Heart left ventricle (tissue), 16 donors: ENCODE measurements around the gene PRSS1. TPM values are rescaled to one million over a fixed set of nuclear protein-coding genes. Genes with fewer than 3 reads are reported as not detected.
"Not testable (repeated sequence)": the region's sequence is repeated elsewhere in the genome, so short reads cannot be mapped to it uniquely, and the experiment has no call there.

Experiments
- ATAC-seq, 4 donors: fragments of 200-7000 bp; cut with Tn5 transposase; one replicate each; pipeline ENCODE4 v1.9.1; 2020 to 2022; ENCODE audit warnings: moderate library complexity in 4 of 4, mild to moderate bottlenecking in 3 of 4, moderate number of reproducible peaks in 1 of 4
- DNase-seq, 5 donors: peaks; one replicate each; pipeline ENCODE4 v3.0.0-alpha.2; 2020
- H3K27ac ChIP-seq, 12 donors: fragments of 200-600 bp; sonication (generic) in 4 of 12; one replicate each; pipeline versions ENCODE4 v1.5.0 to v1.8.0; 2016 to 2022; ENCODE audit warnings: mild to moderate bottlenecking in 2 of 12
- H3K27me3 ChIP-seq, 9 donors: fragments of 200-600 bp; sonication (generic) in 2 of 9; one replicate each; pipeline versions ENCODE4 v1.5.1 to v1.8.0; 2016 to 2022; ENCODE audit warnings: mild to moderate bottlenecking in 3 of 9
- H3K36me3 ChIP-seq, 9 donors: fragments of 200-600 bp; sonication (generic) in 2 of 9; one replicate each; pipeline versions ENCODE4 v1.5.0 to v1.8.0; 2018 to 2022; ENCODE audit warnings: mild to moderate bottlenecking in 2 of 9
- H3K4me1 ChIP-seq, 12 donors: fragments of 200-600 bp; sonication (generic) in 4 of 12; one replicate each; pipeline versions ENCODE4 v1.5.0 to v1.8.0; 2016 to 2022; ENCODE audit warnings: mild to moderate bottlenecking in 3 of 12
- H3K4me3 ChIP-seq, 12 donors: fragments of 200-600 bp; sonication (generic) in 4 of 12; one replicate each; pipeline versions ENCODE4 v1.5.0 to v1.8.0; 2017 to 2022; ENCODE audit warnings: mild to moderate bottlenecking in 9 of 12, moderate library complexity in 4 of 12
- H3K9me3 ChIP-seq, 12 donors: fragments of 200-600 bp; sonication (generic) in 4 of 12; one replicate each; pipeline versions ENCODE4 v1.5.0 to v1.8.0; 2016 to 2022; ENCODE audit warnings: mild to moderate bottlenecking in 1 of 12
- POLR2A ChIP-seq, 2 donors: fragments of 450-650 bp; IDR thresholded peaks; one replicate each; pipeline ENCODE4 v1.6.1; 2017; ENCODE audit warnings: antibody characterized with exemption in 2 of 2, mild to moderate bottlenecking in 2 of 2, moderate library complexity in 2 of 2
- WGBS, 4 donors: extraction: QIAGEN DNeasy Blood & Tissue Kit in 2 of 4; methylation state at CpG; one replicate each; pipeline versions ENCODE4 v1.1.5 to v1.1.7; 2013 to 2018; 5-methylcytosine and 5-hydroxymethylcytosine counted together
- intact Hi-C, 10 donors: fragments of 100-400 bp; cut with DNase I; formaldehyde crosslinking; loops; one replicate each; pipeline versions ENCODE4 v1.11.1 to v1.14.2; 2022
- long read RNA-seq, 3 donors: library from polyadenylated mRNA; unstranded; transcript quantifications; one replicate each; pipeline ENCODE4 v2.0.0, GENCODE V29; 2020 to 2021
- polyA plus RNA-seq, 2 donors: library from polyadenylated mRNA; stranded (reverse); fragments of 200-250 nt; gene quantifications; one replicate each; pipeline ENCODE4 v1.2.3, GENCODE V29; 2013
- total RNA-seq, 9 donors: library from RNA; depleted of rRNA in 2 of 9; stranded (reverse); fragments of >200 nt in 2 of 9; fragmentation: NEBNext Ultra II Directional in 3 of 9; extraction: Animal tissue kit (Norgen Biotek cat#: 25700) in 3 of 9; gene quantifications; one replicate each; pipeline versions ENCODE4 v1.1.0 to v1.2.4, GENCODE V29; 2016 to 2023
- TF ChIP-seq, protein P1 (sequence below), 12 donors: fragments of 200-600 bp; sonication (generic) in 4 of 12; IDR thresholded peaks; one replicate each; pipeline versions ENCODE4 v1.5.0 to v1.8.0; 2018 to 2022; ENCODE audit warnings: antibody characterized with exemption in 12 of 12, mild to moderate bottlenecking in 5 of 12
- donor health status: ischemic (EF 13 %, LVEDD 7.1; RV severe dilation, severe dysfunction).
- donor health status: healthy with polysubstance abuse.
- donor health status: DM: no; HTN: yes; CAD: no.
- donor health status: DM: no; HTN: no; CAD: no.
- donor health status: ischemic (EF 25% LVEDD 6.9; RV normal size, moderate dysfunction).
- donor health status: ischemic (EF 25% LVEDD 5.7; RV mildly dilated, moderate dysfunction).
- donor health status: healthy.
- donor health status: DM: yes; HTN: yes; CAD: no.
- donor health status: ischemic (EF 35%, LVEDD 5.7; RV mildly dilated, moderate dysfunction).
- donor health status: nonischemic (EF 11% LVEDD 7.7; RV severe dilation, severe dysfunction).
- donor health status: DM: yes; HTN: yes; CAD: no.
- donor health status: PGD.
- donor health status: ischemic (EF 29% LVEDD 5.4; RV normal size, mild dysfunction).
- donor health status: nonischemic (EF 23%, LVEDD 6.1; RV moderate dilation, normal function).

Gene PRSS1
- total RNA-seq, result 1 to 10 TPM in 5 of 9 donors, not detected in 4; 2.6 to 4.3 (median 3.2) TPM
- 1 to 10 TPM in 1 of 2 donors, not detected in 1; 1.3 TPM for polyA plus RNA-seq
- long read RNA-seq, donor 1, result 0 reads
- long read RNA-seq, donor 2, result 0 reads
- long read RNA-seq, donor 3, result 0 reads

- intact Hi-C loops, result no loop called here
- DNase-seq (no peak), ATAC-seq (no peak)
- Histone ChIP-seq H3K27me3 (no peaks in the 10 kb centered on the region), H3K36me3 (no peaks in the 10 kb centered on the region), H3K27ac (no peak within 1 kb of the TSS), H3K4me3 (no peak within 1 kb of the TSS), H3K9me3 (no peaks in the 10 kb centered on the region), H3K4me1 (no peaks in the 10 kb centered on the region)
- 58 to 65% (median 61%) methylated on average over 11 of the region's 11 CpGs for WGBS, 4 donors
- TF ChIP-seq, protein P1, sequence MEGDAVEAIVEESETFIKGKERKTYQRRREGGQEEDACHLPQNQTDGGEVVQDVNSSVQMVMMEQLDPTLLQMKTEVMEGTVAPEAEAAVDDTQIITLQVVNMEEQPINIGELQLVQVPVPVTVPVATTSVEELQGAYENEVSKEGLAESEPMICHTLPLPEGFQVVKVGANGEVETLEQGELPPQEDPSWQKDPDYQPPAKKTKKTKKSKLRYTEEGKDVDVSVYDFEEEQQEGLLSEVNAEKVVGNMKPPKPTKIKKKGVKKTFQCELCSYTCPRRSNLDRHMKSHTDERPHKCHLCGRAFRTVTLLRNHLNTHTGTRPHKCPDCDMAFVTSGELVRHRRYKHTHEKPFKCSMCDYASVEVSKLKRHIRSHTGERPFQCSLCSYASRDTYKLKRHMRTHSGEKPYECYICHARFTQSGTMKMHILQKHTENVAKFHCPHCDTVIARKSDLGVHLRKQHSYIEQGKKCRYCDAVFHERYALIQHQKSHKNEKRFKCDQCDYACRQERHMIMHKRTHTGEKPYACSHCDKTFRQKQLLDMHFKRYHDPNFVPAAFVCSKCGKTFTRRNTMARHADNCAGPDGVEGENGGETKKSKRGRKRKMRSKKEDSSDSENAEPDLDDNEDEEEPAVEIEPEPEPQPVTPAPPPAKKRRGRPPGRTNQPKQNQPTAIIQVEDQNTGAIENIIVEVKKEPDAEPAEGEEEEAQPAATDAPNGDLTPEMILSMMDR (IDR thresholded peaks at IDR 0.05), result no peak
- no peak for TF ChIP-seq POLR2A (IDR thresholded peaks at IDR 0.05)
Observed at GRCh38 chr7:142749218-142749993, at the start of gene PRSS1. Gene PRSS1 (plus strand): TSS chr7:142749472. CDS start chr7:142749485, 13 bp downstream.

GRCh38 chr7:142700935-142701334, 48.3 kb upstream of the PRSS1 start:
- ATAC-seq, DNase-seq, H3K36me3 ChIP-seq, intact Hi-C loops, H3K9me3 ChIP-seq, H3K27me3 ChIP-seq, H3K4me1 ChIP-seq, H3K27ac ChIP-seq, H3K4me3 ChIP-seq: not testable (repeated sequence)
- 41 to 58% (median 49%) methylated on average over 1 of the region's 1 CpG for WGBS, 4 donors

- no peak for ATAC-seq
- no peaks in the 10 kb centered on the region for H3K36me3 ChIP-seq
- no peak for DNase-seq
- no peaks in the 10 kb centered on the region for H3K4me1 ChIP-seq
- peaks cover 0 to 3% (median 0%) of the 10 kb centered on the region in 12 donors for H3K9me3 ChIP-seq
- no peak overlapping the region for H3K27ac ChIP-seq
- intact Hi-C loops, result no loop called here
- peaks cover 0 to 3% (median 0%) of the 10 kb centered on the region in 9 donors for H3K27me3 ChIP-seq
- 38 to 60% (median 50%) methylated on average over 9 of the region's 9 CpGs for WGBS, 4 donors
- TF ChIP-seq, protein P1 (IDR thresholded peaks at IDR 0.05), result no peak
- TF ChIP-seq POLR2A (IDR thresholded peaks at IDR 0.05), result no peak
- H3K4me3 ChIP-seq, result no peak overlapping the region
Observed at GRCh38 chr7:142703655-142704305, 45.5 kb upstream of the PRSS1 start.

GRCh38 chr7:142708726-142709125, 40.5 kb upstream of the PRSS1 start:
- H3K4me1 ChIP-seq, ATAC-seq, H3K36me3 ChIP-seq, H3K4me3 ChIP-seq, H3K27ac ChIP-seq, DNase-seq, intact Hi-C loops, H3K9me3 ChIP-seq, H3K27me3 ChIP-seq: not testable (repeated sequence)

- no peak for ATAC-seq
- no peak overlapping the region for H3K4me3 ChIP-seq
- no peaks in the 10 kb centered on the region for H3K36me3 ChIP-seq
- intact Hi-C loops, result loop anchor here in 6 of 10 donors (5.0 to 10.0 kb wide), 3 partner anchors 72 to 615 kb away; no protein-coding TSS in a partner anchor
- H3K4me1 ChIP-seq, result no peaks in the 10 kb centered on the region
- no peak overlapping the region for H3K27ac ChIP-seq
- no peak for DNase-seq
- peaks cover 0 to 4% (median 0%) of the 10 kb centered on the region in 9 donors for H3K27me3 ChIP-seq
- 70 to 76% (median 72%) methylated on average over 6 of the region's 6 CpGs for WGBS, 4 donors
- H3K9me3 ChIP-seq, result no peaks in the 10 kb centered on the region
- TF ChIP-seq, protein P1 (IDR thresholded peaks at IDR 0.05), result no peak
- TF ChIP-seq POLR2A (IDR thresholded peaks at IDR 0.05), result no peak
Observed at GRCh38 chr7:142709921-142710320, 39.4 kb upstream of the PRSS1 start.
